HG03064 (cell line): Measurements from ENCODE around the gene LRRC14B.
"Not testable (repeated sequence)": the region's sequence is repeated elsewhere in the genome, so short reads cannot be mapped to it uniquely, and the experiment has no call there.

ENCODE experiments used
- ATAC-seq: cut with Tn5 transposase; IDR thresholded peaks from one replicate; pipeline ENCODE4 v1.9.1; 2021; ENCODE audit warnings: low read depth; ENCODE audit not compliant: unreplicated experiment

The LRRC14B gene

DNA sequence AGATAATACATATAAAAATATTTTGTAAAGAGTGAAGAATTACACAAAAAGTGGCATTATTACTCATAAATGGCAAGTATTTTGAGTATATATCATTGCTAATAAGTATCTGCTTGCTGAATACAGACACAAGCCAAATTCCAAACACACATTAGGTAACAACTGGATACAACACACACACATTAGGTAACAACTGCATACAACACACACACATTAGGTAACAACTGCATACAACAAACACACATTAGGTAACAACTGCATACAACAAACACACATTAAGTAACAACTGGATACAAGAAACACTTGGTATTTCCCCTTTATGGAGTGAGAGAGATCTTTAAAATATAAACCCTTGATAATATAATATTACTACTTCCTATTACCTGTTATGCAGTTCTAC lies 13.2 kb downstream of the LRRC14B start:
- no peak for ATAC-seq

DNA sequence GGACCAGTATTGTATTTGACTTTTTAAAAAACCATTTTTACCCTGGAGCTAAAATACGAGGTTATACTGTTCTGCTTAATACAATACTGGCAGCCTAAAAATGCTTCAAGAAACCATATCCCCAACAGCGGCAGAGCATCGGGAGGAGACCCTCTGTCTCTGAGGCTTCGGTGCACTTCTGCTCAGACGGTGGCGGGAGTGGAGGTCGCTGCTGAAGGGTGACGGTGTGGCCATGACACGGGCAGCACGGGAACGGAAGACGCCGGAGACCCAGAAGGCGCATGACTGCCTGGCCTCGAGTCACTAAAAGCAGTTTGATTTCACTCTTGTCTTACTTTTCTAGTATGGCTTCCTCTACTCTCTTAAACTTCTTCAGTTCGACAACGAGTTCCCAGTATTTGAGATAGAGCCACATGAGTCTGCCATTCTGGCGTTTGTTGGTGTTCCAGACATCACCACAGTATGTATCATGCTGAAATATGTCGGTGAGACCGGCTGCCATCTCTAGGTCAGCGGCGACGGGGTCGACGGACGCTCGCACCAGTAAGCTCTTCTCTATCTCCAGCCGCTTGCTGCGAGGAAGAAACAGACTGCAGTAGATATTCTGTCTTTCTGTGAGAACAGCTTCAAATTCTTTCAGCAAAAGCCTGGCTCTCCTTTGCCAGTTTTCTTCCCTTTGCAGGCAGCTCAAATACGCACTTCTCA lies 13.8 kb downstream of the LRRC14B start:
- no peak for ATAC-seq

DNA sequence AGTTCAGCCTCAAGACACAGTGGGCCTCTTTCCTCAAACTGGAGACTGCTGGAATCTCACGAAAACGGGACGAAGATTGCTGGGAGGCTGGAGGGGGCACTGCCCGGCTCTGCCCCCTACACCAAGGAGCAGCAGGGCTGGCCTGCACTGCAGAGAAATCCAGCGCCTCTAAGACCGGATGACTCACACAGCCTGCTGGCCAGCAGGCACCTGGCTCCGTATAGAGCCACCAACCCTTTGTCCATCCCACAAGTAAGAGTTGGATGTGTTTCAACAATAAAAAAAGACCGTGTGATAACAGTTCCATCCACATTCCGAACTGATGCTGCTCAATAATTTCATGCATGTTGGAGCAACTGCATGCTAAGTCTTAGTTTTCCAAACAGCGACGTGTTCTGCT lies 15.1 kb downstream of the LRRC14B start:
- no peak for ATAC-seq

DNA sequence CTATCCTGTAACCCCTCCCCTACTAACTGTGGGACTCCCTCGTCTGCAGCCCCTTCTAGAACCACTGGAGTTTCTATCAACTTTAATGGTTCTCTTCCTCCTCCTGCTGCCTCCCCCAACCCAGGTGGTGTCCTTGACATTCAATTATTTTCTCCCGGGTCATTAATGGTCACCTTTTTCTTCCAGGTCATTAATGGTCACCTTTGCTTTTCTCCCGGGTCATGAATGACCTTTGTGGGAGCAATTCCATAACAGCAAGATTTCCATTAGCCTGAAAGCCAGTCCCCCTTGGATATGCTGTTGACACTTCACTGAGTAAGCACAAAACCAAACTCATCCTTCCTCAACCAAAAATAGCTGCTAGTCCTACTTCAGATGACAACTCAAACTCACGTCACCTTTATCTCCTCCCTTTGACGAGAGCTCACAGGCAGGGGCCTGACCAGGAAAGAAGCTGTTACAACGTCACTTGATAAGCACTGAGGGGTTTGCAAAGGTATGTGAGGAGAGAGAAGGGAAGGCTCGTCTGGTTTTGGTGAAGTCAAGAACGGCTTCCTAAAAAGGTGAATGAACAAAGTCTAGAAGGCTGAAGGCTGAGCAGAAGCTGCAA lies 15.7 kb downstream of the LRRC14B start:
- ATAC-seq = no peak

DNA sequence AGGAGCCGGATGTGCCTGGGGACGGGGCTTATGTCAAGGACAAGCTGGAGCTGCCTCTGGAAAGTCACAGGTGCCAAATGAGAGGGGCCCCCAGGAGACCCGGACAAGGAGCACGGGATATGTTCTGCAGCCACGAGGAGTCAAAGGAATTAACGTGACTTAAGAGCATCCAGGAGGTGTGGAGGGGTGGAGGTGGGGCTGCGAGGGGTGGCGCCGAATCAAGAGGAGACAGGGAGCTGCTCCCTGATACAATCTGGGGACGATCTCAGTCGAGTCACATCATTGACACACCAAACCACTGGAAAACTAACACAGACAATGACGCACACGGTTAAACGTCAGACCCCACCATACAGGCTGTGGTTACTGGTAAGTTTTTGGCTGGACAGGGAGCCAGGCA lies 16.3 kb downstream of the LRRC14B start:
- no peak for ATAC-seq

DNA sequence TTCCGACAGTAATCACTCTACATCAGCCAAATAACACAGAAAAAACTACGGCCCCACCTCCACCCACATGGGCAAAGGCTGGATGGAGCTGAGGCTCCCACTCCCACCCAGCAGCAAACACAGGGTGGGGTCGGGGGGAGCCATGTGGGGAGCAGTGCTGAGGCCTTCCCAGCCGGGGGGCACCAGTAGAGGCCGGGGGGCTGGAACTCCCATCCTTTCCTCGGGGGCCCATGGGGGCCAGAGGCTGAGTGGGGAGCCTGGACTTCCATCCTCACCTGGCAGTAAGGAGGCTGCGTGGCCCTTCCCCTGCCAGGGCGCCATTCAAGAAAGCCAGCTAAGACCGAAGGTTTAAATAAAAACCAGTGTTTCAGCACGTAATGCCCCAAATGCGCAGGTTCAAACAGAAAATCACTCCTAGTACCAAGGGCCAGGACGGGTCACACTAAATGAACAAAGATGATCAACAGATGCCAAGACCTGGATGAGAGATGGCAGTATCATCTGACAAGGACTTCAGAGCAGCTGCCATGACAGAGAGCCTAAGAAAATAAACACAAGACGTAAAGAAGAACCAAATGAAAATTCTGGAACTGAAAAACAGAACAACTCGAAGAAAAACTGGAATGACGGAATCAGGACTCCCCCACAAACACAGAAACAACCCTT lies 17.3 kb downstream of the LRRC14B start:
- ATAC-seq = no peak

DNA sequence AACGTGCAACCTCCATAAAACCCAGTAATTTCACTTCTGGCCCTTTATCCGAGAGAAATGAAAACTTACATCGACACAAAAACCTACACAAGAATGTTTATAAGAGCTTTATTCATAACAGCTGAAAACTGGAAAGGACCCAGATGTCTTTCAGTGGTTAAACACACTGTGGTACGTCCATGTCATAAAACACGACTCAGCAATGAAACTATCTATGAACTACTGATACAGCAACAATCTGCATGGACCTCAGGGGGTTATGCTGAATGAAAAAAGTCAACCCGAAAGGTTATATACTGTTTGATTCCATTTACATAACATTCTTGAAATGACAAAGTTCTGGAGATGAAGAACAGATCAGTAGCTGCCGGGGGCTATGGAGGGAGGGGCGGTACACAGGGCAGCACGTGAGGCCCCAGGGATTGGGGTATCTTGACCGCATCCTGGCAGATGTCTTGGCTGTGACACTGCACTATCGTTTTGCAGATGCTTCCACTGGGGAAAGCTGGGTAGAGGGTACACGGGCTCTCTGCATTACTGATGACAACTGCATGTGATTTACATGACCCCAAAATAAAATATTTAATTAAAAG lies 22.6 kb downstream of the LRRC14B start:
- ATAC-seq = no peak

DNA sequence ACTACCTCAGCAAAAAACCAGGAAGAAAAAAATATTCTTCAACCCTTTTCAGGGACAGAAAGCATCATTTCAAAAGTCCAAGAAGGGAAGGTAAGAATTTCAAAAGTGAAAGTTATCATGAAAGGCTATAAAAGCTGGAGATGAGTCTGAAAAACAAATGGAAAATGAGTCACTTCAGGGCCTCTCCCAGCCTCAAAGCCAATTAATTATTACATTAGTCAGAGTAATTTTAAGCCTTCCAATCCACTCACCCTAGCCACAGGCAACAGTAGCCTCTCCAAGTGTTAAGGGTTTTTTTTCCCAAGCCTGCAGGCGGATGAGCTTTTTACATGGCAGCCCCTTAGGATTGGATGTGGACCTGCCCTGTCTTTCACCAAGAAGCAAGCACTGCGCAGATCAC lies 24.0 kb downstream of the LRRC14B start:
- not testable (repeated sequence) for ATAC-seq

DNA sequence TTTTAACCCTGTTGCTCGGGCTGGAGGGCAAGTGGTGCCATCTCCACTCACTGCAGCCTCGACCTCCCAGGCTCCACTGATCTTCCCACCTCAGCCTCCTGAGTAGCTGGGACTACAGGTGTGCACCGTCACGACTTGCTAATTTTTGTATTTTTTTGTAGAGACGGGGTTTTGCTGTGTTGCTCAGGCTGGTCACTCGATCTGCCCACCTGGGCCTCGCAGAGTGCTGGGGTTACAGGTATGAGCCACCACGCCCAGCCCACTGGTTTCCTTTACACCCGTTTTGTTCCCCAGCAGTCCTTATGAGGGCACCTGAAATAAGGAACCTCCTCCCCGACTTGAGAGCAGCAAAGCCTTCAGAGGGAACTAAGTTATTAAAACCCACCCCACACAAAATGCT lies 24.8 kb downstream of the LRRC14B start:
- not testable (repeated sequence) for ATAC-seq

DNA sequence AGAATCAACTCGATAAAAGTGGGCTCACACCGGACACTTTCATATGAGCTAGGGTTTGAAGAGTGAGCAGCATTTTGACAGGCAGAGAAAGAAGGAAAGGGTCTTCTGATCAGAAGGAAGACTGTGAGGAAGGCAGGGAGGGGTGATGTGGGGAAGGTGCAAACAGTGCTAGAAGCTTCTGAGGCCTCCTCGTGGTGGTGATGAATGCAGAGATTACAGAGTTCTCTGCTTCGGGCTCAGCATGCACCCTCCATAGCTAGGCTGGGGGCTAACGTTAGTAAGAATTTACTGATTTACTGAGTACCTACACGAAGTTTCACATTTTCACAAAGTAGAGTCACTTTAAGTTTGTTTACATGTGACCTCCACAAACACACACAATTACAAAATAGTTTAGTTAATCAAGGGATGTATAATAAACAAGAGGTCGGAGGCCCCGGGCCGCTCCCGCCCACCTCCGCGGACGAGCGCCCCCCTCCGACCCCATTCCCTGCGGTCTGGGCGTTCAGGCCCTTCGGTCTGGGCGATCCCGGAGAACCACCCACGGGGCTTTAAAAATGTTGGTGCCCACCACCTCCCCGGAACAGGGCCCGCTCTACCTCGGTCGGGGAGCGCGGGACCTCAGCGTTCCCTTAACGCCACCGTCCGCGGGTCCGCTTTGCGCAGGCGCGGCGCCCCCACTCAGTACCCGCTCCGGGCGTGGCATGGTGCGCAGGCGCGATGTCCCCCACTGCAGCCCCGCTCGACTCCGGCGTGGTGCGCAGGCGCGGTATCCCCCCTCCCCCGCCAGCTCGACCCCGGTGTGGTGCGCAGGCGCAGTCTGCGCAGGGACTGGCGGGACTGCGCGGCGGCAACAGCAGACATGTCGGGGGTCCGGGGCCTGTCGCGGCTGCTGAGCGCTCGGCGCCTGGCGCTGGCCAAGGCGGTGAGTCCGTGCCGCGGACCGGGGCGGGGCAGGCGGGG lies 26.5 kb downstream of the LRRC14B start, which contains the start of the genes CCDC127 and SDHA:
TSS of gene CCDC127 (minus strand) at position 660 of the 963 bp plus-strand sequence. CDS start 1,304 bp downstream, outside the sequence.
TSS of gene SDHA (plus strand) at position 827 of the 963 bp plus-strand sequence. CDS start at position 863, 36 bp downstream.
- ATAC-seq = peak; percentile 65

DNA sequence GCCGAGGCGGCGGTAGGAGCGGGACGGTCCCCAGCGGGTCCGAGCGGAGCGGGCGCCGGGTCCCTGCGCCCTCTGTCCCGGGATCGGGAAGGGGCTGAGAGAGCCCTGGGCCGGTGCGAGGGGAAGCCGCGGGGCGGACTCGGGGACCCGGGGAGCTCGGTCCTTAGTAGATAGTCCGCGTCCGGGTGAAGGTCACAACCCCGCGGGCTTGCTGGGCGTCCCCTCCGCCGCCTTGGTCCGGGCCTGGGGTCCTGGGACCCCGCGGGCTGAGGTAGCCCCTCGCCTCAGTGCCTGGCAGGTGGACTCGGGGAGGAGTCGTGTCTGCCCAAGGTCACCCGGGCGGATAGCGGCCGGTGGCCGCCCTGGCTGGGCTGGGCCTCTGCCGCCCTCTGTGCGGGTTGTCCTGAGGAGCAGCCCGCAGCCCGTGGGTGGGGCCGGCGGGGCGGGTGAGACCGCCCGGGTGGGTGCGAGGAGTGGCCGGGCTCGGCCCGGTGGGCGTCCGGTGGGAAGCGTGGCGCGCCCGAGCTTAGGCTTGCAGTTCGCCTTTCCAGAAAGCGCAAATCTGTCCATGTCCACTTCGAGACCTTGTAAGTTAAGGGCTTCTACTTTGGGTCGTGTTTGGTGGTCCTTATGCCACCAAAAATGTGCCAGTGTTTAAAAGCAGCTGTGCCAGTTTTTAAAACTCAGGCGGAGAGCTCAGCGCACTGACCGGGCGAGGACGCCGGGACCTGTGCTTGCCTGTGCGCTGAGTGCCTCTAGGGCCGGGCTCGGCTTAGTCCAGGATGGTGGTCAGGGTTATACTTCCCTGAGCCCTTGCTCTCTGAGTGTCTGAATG lies 27.4 kb downstream of the LRRC14B start:
- peak; percentile 31 for ATAC-seq

DNA sequence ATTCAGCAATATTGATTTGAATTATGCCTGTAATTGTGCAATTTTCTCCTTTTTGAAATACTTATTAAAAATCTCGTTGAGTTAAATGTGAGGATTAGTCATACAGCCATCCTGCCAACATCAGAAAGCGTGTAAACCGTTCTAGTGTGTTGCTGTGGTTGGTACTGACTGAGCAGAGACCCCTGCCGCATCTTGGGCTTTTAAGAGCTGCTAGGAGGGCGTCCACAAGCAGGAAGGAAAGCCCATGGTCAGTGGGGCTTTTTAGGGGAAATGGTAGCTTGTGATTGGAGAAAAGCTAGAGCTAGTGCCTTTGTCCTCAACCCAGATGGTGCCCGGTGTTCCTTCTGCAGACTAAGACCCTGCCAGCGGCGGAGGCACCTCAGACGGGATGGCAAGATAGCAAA lies 28.2 kb downstream of the LRRC14B start:
- no peak for ATAC-seq

DNA sequence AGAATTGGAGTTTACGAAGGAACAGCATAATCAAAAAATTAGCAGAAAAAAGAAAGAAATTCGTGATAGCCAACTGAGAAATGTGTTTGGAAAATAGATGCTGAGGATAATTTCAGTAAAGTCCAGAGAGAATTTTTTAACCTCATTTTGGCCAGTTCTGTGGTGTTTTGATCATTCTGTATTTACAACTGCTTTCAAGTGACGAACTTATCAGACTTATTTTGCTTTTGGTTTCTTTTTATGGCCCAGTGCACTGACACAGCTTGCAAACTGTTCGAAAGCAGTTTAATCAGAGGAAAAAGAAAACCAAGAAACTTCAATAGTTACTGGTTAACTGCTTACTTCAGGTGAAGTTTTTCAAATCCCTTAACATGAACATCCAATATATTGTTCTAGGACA lies 28.7 kb downstream of the LRRC14B start:
- ATAC-seq = no peak

DNA sequence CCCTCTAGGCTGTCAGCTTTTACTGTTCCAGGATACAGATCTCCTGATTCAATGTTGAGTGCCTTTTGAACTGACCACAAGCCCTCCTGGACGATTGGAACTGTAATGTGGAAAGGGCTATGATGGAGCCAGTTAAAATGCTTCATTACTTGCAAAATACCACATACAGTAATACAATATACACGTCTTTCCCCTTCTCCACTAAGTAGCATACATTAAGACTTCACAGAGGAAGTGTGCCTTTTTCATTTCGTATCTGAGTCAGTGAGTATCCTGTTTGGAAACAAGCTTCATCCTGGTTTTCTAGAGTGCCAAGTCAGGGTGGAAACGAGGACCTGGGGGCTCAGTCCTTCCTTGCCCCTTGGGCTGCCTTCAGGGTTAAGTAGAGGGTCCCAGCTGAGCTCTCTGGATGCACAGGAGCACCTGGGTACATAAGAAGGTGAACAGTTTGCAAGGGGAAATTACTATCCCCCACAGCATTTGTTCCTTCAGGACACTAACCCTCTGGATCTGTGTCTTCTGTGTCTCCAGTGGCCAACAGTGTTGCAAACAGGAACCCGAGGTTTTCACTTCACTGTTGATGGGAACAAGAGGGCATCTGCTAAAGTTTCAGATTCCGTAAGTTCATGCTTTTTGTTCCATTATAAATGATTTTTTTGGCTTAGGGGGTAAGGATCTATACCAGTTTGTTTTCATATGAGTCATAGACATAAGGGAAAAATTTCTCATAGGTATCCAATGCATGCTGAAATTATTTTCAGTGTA lies 31.8 kb downstream of the LRRC14B start:
- ATAC-seq = not testable (repeated sequence)

DNA sequence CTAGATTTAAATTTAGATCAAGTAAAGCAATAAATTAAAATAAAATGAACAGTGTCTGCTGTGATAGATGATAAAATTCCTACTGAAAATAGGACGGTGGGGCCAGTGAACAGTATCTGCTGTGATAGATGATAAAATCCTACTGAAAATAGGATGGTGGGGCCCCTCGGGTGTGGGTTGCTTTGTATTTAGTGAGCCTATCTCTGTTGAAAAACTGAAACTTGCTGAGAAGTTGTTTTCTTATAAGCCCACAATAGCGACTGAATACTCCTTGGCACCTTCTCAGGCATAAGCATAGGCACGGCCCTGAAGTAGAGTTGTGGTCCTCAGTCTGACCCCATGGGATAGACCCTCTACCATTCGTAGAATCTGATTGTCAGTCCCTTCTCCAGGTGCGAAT lies 32.5 kb downstream of the LRRC14B start:
- ATAC-seq = no peak

DNA sequence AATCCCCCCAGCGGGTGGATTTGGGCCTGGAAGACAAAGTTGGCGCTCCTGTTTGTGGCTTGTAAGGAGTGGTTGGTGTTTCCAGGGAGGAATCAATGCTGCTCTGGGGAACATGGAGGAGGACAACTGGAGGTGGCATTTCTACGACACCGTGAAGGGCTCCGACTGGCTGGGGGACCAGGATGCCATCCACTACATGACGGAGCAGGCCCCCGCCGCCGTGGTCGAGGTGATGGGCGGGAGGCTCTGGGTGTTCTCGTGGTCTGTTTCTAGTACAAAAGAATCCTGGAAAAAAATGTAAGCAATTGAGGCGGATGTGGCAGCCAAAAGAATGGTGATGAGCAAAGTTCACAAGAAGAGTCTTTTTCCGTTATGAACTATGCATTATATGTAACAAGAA lies 34.0 kb downstream of the LRRC14B start:
- ATAC-seq = no peak

DNA sequence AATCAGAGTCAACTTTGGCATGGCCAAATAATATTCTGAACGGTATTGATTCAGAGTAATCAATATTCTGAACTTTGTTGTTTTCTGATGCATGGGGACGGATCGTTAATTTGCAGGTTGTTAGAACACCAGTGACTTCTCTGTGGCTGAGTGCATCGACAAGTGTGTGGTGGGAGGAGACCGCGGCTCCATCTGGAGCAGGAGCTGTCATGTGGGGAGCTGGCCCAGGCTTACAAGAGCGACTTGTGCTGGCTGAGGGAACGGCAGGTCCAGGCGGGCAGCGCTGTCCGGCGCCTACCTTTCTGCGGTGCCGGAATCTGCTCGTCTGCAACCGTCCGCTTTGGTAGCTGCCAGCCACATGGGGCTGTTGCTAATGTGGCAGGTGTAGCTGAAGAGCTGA lies 36.1 kb downstream of the LRRC14B start:
- not testable (repeated sequence) for ATAC-seq

DNA sequence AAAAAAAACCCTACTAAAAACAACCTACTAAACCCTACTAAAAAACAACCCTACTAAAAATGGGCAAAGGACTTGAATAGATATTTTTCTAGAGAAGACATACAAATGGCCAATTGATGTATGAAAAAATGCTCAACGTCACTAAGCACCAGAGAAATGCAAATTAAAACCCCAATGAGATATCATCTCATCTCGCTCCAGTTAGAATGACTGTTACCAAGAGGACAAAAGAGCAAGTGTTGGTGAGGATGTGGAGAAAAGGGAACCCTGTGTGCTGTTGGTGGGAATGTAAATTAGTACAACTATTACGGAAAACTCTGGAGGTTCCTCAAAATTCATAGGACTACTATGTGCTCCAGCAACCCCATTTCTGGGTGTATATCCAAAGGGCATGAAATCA lies 37.6 kb downstream of the LRRC14B start:
- ATAC-seq = no peak

DNA sequence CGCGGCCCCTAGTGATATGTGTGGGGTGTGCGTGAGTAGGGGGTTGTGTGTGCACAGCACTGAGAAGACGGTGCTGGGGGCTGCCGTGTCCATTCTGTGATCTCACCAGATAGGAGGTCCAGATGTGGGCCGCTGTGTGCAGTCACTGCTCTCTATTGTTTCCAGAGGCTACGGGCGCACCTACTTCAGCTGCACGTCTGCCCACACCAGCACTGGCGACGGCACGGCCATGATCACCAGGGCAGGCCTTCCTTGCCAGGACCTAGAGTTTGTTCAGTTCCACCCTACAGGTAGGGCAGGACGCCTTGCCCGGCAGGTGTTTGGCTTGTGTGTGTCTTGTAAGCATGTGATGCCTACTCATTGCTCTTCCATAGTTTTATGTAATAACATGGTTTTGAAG lies 39.4 kb downstream of the LRRC14B start:
- ATAC-seq = no peak
